ENCODE data around the gene CNTFR.
A peak's percentile ranks its signal among the peaks of the same experiment; 100 is the strongest.

CNTFR gene

GRCh38 chr9:34536685-34537084, 52.8 kb downstream of the CNTFR start:
- no peak for TF ChIP-seq CEBPB (IDR thresholded peaks at IDR 0.05)
- TF ChIP-seq FOXM1 (IDR thresholded peaks at IDR 0.05; ENCODE audit: borderline replicate concordance, low read depth) = no peak
- no peak for TF ChIP-seq CREB1 (IDR thresholded peaks at IDR 0.05; ENCODE audit: low read depth)
- TF ChIP-seq TEAD4 (IDR thresholded peaks at IDR 0.05) = no peak
- no peak for TF ChIP-seq ZBTB7A (IDR thresholded peaks at IDR 0.05; ENCODE audit: low read depth)
- TF ChIP-seq EGR1 (IDR thresholded peaks at IDR 0.05) = no peak
- no peak for TF ChIP-seq YY1 (IDR thresholded peaks at IDR 0.05; ENCODE audit: low read depth)
- no peak for TF ChIP-seq TCF12 (IDR thresholded peaks at IDR 0.05; ENCODE audit: low read depth)
- no peak for TF ChIP-seq USF1 (IDR thresholded peaks at IDR 0.05)
- no peak for TF ChIP-seq TAF1 (IDR thresholded peaks at IDR 0.05; ENCODE audit: low read depth)
- TF ChIP-seq NFIC (IDR thresholded peaks at IDR 0.05) = no peak
- no peak for TF ChIP-seq RAD21 (IDR thresholded peaks at IDR 0.05; ENCODE audit: low read depth)
- no peak for TF ChIP-seq MAX (IDR thresholded peaks at IDR 0.05)
- no peak for TF ChIP-seq REST (IDR thresholded peaks at IDR 0.05; ENCODE audit: low read depth)
- TF ChIP-seq EP300 (IDR thresholded peaks at IDR 0.05; ENCODE audit: borderline replicate concordance) = no peak

- no peak for TF ChIP-seq CREB1 (IDR thresholded peaks at IDR 0.05; ENCODE audit: low read depth)
- no peak for TF ChIP-seq USF1 (IDR thresholded peaks at IDR 0.05)
- no peak for TF ChIP-seq MAX (IDR thresholded peaks at IDR 0.05)
- TF ChIP-seq EGR1 (IDR thresholded peaks at IDR 0.05) = no peak
- no peak for TF ChIP-seq TAF1 (IDR thresholded peaks at IDR 0.05; ENCODE audit: low read depth)
- TF ChIP-seq EP300 (IDR thresholded peaks at IDR 0.05; ENCODE audit: borderline replicate concordance) = no peak
- no peak for TF ChIP-seq TEAD4 (IDR thresholded peaks at IDR 0.05)
- no peak for TF ChIP-seq CEBPB (IDR thresholded peaks at IDR 0.05)
- TF ChIP-seq YY1 (IDR thresholded peaks at IDR 0.05; ENCODE audit: low read depth) = no peak
- TF ChIP-seq FOXM1 (IDR thresholded peaks at IDR 0.05; ENCODE audit: borderline replicate concordance, low read depth) = no peak
- no peak for TF ChIP-seq TCF12 (IDR thresholded peaks at IDR 0.05; ENCODE audit: low read depth)
- TF ChIP-seq NFIC (IDR thresholded peaks at IDR 0.05) = no peak
- TF ChIP-seq RAD21 (IDR thresholded peaks at IDR 0.05; ENCODE audit: low read depth) = no peak
- no peak for TF ChIP-seq REST (IDR thresholded peaks at IDR 0.05; ENCODE audit: low read depth)
- TF ChIP-seq ZBTB7A (IDR thresholded peaks at IDR 0.05; ENCODE audit: low read depth) = no peak
These were observed 63.5 kb downstream of the CNTFR start for GRCh38 chr9:34526026-34526425.

GRCh38 chr9:34524349-34524748, 65.2 kb downstream of the CNTFR start:
- no peak for TF ChIP-seq TEAD4 (IDR thresholded peaks at IDR 0.05)
- TF ChIP-seq MAX (IDR thresholded peaks at IDR 0.05) = no peak
- TF ChIP-seq EGR1 (IDR thresholded peaks at IDR 0.05) = no peak
- no peak for TF ChIP-seq FOXM1 (IDR thresholded peaks at IDR 0.05; ENCODE audit: borderline replicate concordance, low read depth)
- no peak for TF ChIP-seq EP300 (IDR thresholded peaks at IDR 0.05; ENCODE audit: borderline replicate concordance)
- no peak for TF ChIP-seq TCF12 (IDR thresholded peaks at IDR 0.05; ENCODE audit: low read depth)
- no peak for TF ChIP-seq REST (IDR thresholded peaks at IDR 0.05; ENCODE audit: low read depth)

GRCh38 chr9:34522971-34523797, 66.3 kb downstream of the CNTFR start, which contains the start of gene ENHO:
ENHO (minus strand) TSS chr9:34522990; CDS start chr9:34521695, 1,295 bp downstream.
- TF ChIP-seq MAX (IDR thresholded peaks at IDR 0.05) (peak; percentile 77), FOXM1 (IDR thresholded peaks at IDR 0.05; ENCODE audit: borderline replicate concordance, low read depth) (no peak), TCF12 (IDR thresholded peaks at IDR 0.05; ENCODE audit: low read depth) (no peak), USF1 (IDR thresholded peaks at IDR 0.05) (no peak)

All from Ishikawa (cell line).